GM12878 (cell line): ENCODE results near the gene CXCL8. TPM values are rescaled to one million over a fixed set of nuclear protein-coding genes. Genes with fewer than 3 reads are reported as not detected.

Experiments
- ATAC-seq: fragments of 200-7000 bp; cut with Tn5 transposase; 3 replicates; pipeline ENCODE4 v1.9.1; 2020; ENCODE audit warnings: mild to moderate bottlenecking, moderate library complexity
- BruUV-seq: library from RNA; stranded (reverse); fragments of 400-500 nt; replicated peaks from 2 replicates; lab custom pipeline; 2021; lab: Mats Ljungman, UMichigan
- CTCF ChIA-PET: fragments of 300-600 bp; sonication (Branson Sonifier 250); formaldehyde crosslinking; extraction: SDS; loops from one replicate; lab custom pipeline; 2021; ENCODE audit warnings: inconsistent platforms; lab: Yijun Ruan, JAX
- POLR2A ChIA-PET: fragments of 350-600 bp; formaldehyde crosslinking; extraction: SDS; loops from one replicate; lab custom pipeline; 2021; ENCODE audit warnings: inconsistent platforms; lab: Charles Lee
- RAD21 ChIA-PET: fragments of 300-600 bp; sonication (Branson Sonifier 250); formaldehyde crosslinking; loops from one replicate; lab custom pipeline; 2023; ENCODE audit warnings: antibody characterized with exemption; ENCODE audit not compliant: unreplicated experiment; lab: Charles Lee
- SMC1A ChIA-PET: fragments of 300-600 bp; sonication (Branson Sonifier 250); formaldehyde crosslinking; loops from one replicate; lab custom pipeline; 2023; ENCODE audit not compliant: unreplicated experiment, uncharacterized antibody; lab: Charles Lee
- DNase-seq: peaks from one replicate; pipeline ENCODE4 v3.0.0-alpha.2; 2011; ENCODE audit warnings: low read depth, low spot score
- FAIRE-seq: peaks from 3 replicates; lab custom pipeline; 2011; peaks lifted over from hg19 to GRCh38; lab: Jason Lieb, UNC
- H2AFZ ChIP-seq: 2 replicates; pipeline ENCODE4 v1.6.0; 2011; ENCODE audit warnings: low read depth, low read length, control low read depth; ENCODE audit not compliant: control insufficient read depth
- H3K27ac ChIP-seq: 2 replicates; pipeline ENCODE4 v1.5.1; 2011; ENCODE audit warnings: control low read depth; ENCODE audit not compliant: control insufficient read depth, insufficient read depth
- H3K27me3 ChIP-seq, 2 experiments: replicated peaks in 1 of 2; 2 replicates each; pipeline versions ENCODE4 v1.6.0 to v1.6.1; 2011; ENCODE audit warnings: low read length in 1 of 2; ENCODE audit not compliant: control insufficient read depth in 2 of 2, insufficient read depth in 2 of 2
- H3K36me3 ChIP-seq, 2 experiments: 2 replicates each; pipeline ENCODE4 v1.5.1; 2011; ENCODE audit warnings: low read length in 1 of 2; ENCODE audit not compliant: control insufficient read depth in 2 of 2, insufficient read depth in 2 of 2
- H3K4me1 ChIP-seq: 2 replicates; pipeline ENCODE4 v1.6.1; 2011; ENCODE audit warnings: mild to moderate bottlenecking, low read length, moderate library complexity, mixed read lengths; ENCODE audit not compliant: control insufficient read depth, insufficient read depth
- H3K4me2 ChIP-seq: 2 replicates; pipeline ENCODE4 v1.6.0; 2011; ENCODE audit warnings: control low read depth; ENCODE audit not compliant: control insufficient read depth, insufficient read depth
- H3K4me3 ChIP-seq: fragments of 200-600 bp; sonication (generic); 2 replicates; pipeline ENCODE4 v1.5.1; 2016
- H3K79me2 ChIP-seq: 2 replicates; pipeline ENCODE4 v1.6.0; 2011; ENCODE audit warnings: low read length; ENCODE audit not compliant: control insufficient read depth, insufficient read depth
- H3K9ac ChIP-seq: 2 replicates; pipeline ENCODE4 v1.8.0; 2011; ENCODE audit warnings: low read length, control low read depth, mixed read lengths; ENCODE audit not compliant: control insufficient read depth, insufficient read depth
- H3K9me3 ChIP-seq: replicated peaks from 3 replicates; pipeline ENCODE4 v1.5.1; 2011; ENCODE audit warnings: mild to moderate bottlenecking, low read length; ENCODE audit not compliant: control insufficient read depth, insufficient read depth
- H4K20me1 ChIP-seq: 2 replicates; pipeline ENCODE4 v1.6.0; 2011; ENCODE audit not compliant: control insufficient read depth, insufficient read depth
- CTCF ChIP-seq, 3 experiments: IDR thresholded peaks in 2 of 3; conservative IDR thresholded peaks in 1 of 3; 2 replicates each; pipeline ENCODE4 v1.5.1; 2011; ENCODE audit warnings: low read depth in 3 of 3, low read length in 3 of 3, mild to moderate bottlenecking in 3 of 3, control low read depth in 2 of 3, moderate library complexity in 2 of 3, inconsistent platforms in 1 of 3, mixed read lengths in 1 of 3; ENCODE audit not compliant: control insufficient read depth in 2 of 3, insufficient read depth in 1 of 3; ENCODE audit errors: extremely low read depth in 1 of 3
- SUPT20H ChIP-seq: IDR thresholded peaks from 2 replicates; pipeline ENCODE4 v1.6.1; 2011; ENCODE audit warnings: low read depth, mild to moderate bottlenecking, low read length, moderate library complexity, borderline replicate concordance; ENCODE audit not compliant: control insufficient read depth
- TBL1XR1 ChIP-seq: IDR thresholded peaks from 2 replicates; pipeline ENCODE4 v1.6.1; 2012; ENCODE audit warnings: low read depth, low read length, improper control_type of control experiment
- TCF3 ChIP-seq: IDR thresholded peaks from 2 replicates; pipeline ENCODE4 v1.6.1; 2012; ENCODE audit warnings: low read depth, mild to moderate bottlenecking, low read length, borderline replicate concordance; ENCODE audit not compliant: insufficient read depth
- ZNF274 ChIP-seq: IDR thresholded peaks from one replicate; pipeline ENCODE4 v1.8.0; 2011; ENCODE audit not compliant: insufficient read length, insufficient read depth
- WGBS: methylation state at CpG from one replicate; pipeline ENCODE4 v1.1.6; 2016; ENCODE audit warnings: low lambda C conversion rate; ENCODE audit not compliant: insufficient replicate concordance, insufficient coverage; ENCODE audit errors: missing lambda C conversion rate; 5-methylcytosine and 5-hydroxymethylcytosine counted together
- in situ Hi-C: fragments of 300-500 bp; cut with MboI; formaldehyde crosslinking; loops from 9 replicates; pipeline ENCODE4 v1.14.3; 2018; ENCODE audit warnings: mixed read lengths
- intact Hi-C: fragments of 100-400 bp; cut with micrococcal nuclease; formaldehyde crosslinking; loops from one replicate; pipeline ENCODE4 v1.14.2; 2022; ENCODE audit not compliant: unreplicated experiment
- polyA plus RNA-seq, 11 experiments: library from polyadenylated mRNA; depleted of rRNA in 4 of 11; unstranded in 6 of 11; stranded (reverse) in 5 of 11; fragments of >200 nt; fragmentation: Nextera tagmentation in 4 of 11; fragmentation: Illumina TruSeq in 1 of 11; extraction: Ambion mirVana in 4 of 11; extraction: Trizol in 1 of 11; gene quantifications; 1 replicate in 1 of 11; 2 replicates in 10 of 11; pipeline versions ENCODE4 v1.2.1 to v1.2.3, GENCODE V29; 2011 to 2016; ENCODE audit warnings: inconsistent platforms in 2 of 11, missing spikeins in 2 of 11, low read depth in 1 of 11
- total RNA-seq, 4 experiments: library from RNA; depleted of rRNA in 3 of 4; stranded (reverse); fragments of >200 nt in 3 of 4; fragmentation: Illumina TruSeq in 1 of 4; extraction: Trizol in 1 of 4; gene quantifications; 2 replicates each; pipeline versions ENCODE4 v1.2.1 to v1.2.3, GENCODE V29; 2013 to 2021

CXCL8 gene
- total and polyA plus RNA-seq, 10 of the 15 experiments (the other 5 are each of a cell fraction or from before 2014, with no cell fraction given) = 0.09 to 0.36 (median 0.19) TPM; not detected in 1

- DNase-seq (no peak), ATAC-seq (no peak), FAIRE-seq (no peak)
- H2AFZ ChIP-seq = no peak overlapping the region
- ChIA-PET SMC1A (no interaction called here), CTCF (no interaction called here), RAD21 (no interaction called here), POLR2A (no interaction called here)
- H3K27ac ChIP-seq = no peak overlapping the region
- H4K20me1 ChIP-seq = no peaks in the 10 kb centered on the region
- H3K9me3 ChIP-seq = no peaks in the 10 kb centered on the region
- H3K79me2 ChIP-seq = no peaks in the 10 kb centered on the region
- no peak overlapping the region for H3K4me2 ChIP-seq
- BruUV-seq = no TSS peak
- no peak overlapping the region for H3K4me3 ChIP-seq
- intact Hi-C loops = loop anchor here (5.0 kb wide), 1 partner anchor 118 kb away; no protein-coding TSS in a partner anchor
- WGBS = 57% methylated on average over 3 of the region's 3 CpGs
- H3K9ac ChIP-seq = no peak overlapping the region
- no peaks in the 10 kb centered on the region for H3K4me1 ChIP-seq
- in situ Hi-C loops = no loop called here
- H3K36me3 ChIP-seq = no peaks in the 10 kb centered on the region
- H3K27me3 ChIP-seq = no peaks in the 10 kb centered on the region; a peak in 1 of 4 replicates
- TF ChIP-seq TBL1XR1 (no peak), CTCF (IDR thresholded peaks at IDR 0.05 in 2 of 3, conservative IDR thresholded peaks at IDR 0.05 in 1 of 3; ENCODE audit: control insufficient read depth in 2 of 3, extremely low read depth in 1 of 3, insufficient read depth in 1 of 3, low read depth in 3 of 3, low read length in 3 of 3) (no peak), ZNF274 (no peak), TCF3 (no peak), SUPT20H (no peak)
These were observed 30.3 kb upstream of the CXCL8 start for GRCh38 chr4:73710094-73710493.
